H1 (cell line): Measurements from ENCODE around the gene FAM149B1. TPM values are rescaled to one million over a fixed set of nuclear protein-coding genes. Genes with fewer than 3 reads are reported as not detected.

Source experiments
- CTCF ChIP-seq, 3 experiments: IDR thresholded peaks; 1 replicate in 2 of 3; 2 replicates in 1 of 3; pipeline versions ENCODE4 v1.5.1 to v1.6.1; 2011; ENCODE audit warnings: low read length in 3 of 3, mild to moderate bottlenecking in 3 of 3, inconsistent platforms in 2 of 3, low read depth in 1 of 3, moderate library complexity in 1 of 3; ENCODE audit not compliant: insufficient read depth in 1 of 3; ENCODE audit errors: control extremely low read depth in 1 of 3
- POLR2A ChIP-seq, 2 experiments: IDR thresholded peaks; 1 replicate in 1 of 2; 2 replicates in 1 of 2; pipeline ENCODE4 v1.6.1; 2011; ENCODE audit warnings: low read depth in 2 of 2, low read length in 2 of 2, mild to moderate bottlenecking in 2 of 2; ENCODE audit errors: control extremely low read depth in 1 of 2
- polyA plus RNA-seq, 7 experiments: library from polyadenylated mRNA; depleted of rRNA in 3 of 7; stranded (reverse) in 5 of 7; unstranded in 2 of 7; fragments of >200 nt in 5 of 7; fragments of 200-250 nt in 2 of 7; gene quantifications; 1 replicate in 5 of 7; 2 replicates in 1 of 7; 4 replicates in 1 of 7; pipeline versions ENCODE4 v1.2.1 to v1.2.3, GENCODE V29; 2011 to 2013; ENCODE audit warnings: missing spikeins in 2 of 7, mixed read lengths in 2 of 7
- total RNA-seq: library from RNA; stranded (reverse); fragmentation: NEBNext Ultra II Directional; extraction: Animal tissue kit (Norgen Biotek cat#: 25700); gene quantifications from 2 replicates; pipeline ENCODE4 v1.2.1, GENCODE V29; 2021

FAM149B1 gene
- total and polyA plus RNA-seq, 2 of the 8 experiments (the other 6 are each of a cell fraction or from before 2014, with no cell fraction given): 16.8 to 21.9 TPM

- TF ChIP-seq CTCF (IDR thresholded peaks at IDR 0.05; ENCODE audit: control extremely low read depth in 1 of 3, insufficient read depth in 1 of 3, low read depth in 1 of 3, low read length in 3 of 3) (peak in 1 of 3 experiments; percentile 21; a peak in 2 of 4 replicates), POLR2A (IDR thresholded peaks at IDR 0.05; ENCODE audit: control extremely low read depth in 1 of 2, low read depth in 2 of 2, low read length in 2 of 2) (no peak)
Observed at GRCh38 chr10:73263693-73264347, 95.9 kb downstream of the FAM149B1 start (continued).
